NK-92 treated with Interleukin-12 subunit alpha and Interleukin-12 subunit beta, amount 100 ng/mL, for 24 hours (cell line): ENCODE measurements around the gene NDC1.
"Not testable (repeated sequence)": the region's sequence is repeated elsewhere in the genome, so short reads cannot be mapped to it uniquely, and the experiment has no call there.

Experiments
- DNase-seq: peaks from one replicate; lab custom pipeline; 2025; lab: John Stamatoyannopoulos, UW

Gene NDC1

GRCh38 chr1:53837924-53838653 lies at the start of gene NDC1:
TSS of gene NDC1 (minus strand) at chr1:53838296. CDS start at chr1:53838261, 35 bp downstream.
- peak; percentile 89 for DNase-seq

GRCh38 chr1:53883600-53883999 lies 45.5 kb upstream of the NDC1 start:
- DNase-seq, result not testable (repeated sequence)

- not testable (repeated sequence) for DNase-seq
Observed at GRCh38 chr1:53881853-53882252, 43.8 kb upstream of the NDC1 start.

GRCh38 chr1:53878492-53879105 lies 40.5 kb upstream of the NDC1 start:
- DNase-seq, result no peak

- DNase-seq, result not testable (repeated sequence)
Observed at GRCh38 chr1:53875150-53875549, 37.1 kb upstream of the NDC1 start.

GRCh38 chr1:53871773-53872484 lies 33.8 kb upstream of the NDC1 start:
- DNase-seq, result no peak

- no peak for DNase-seq
Observed at GRCh38 chr1:53871221-53871620, 33.1 kb upstream of the NDC1 start.

- DNase-seq, result no peak
Observed at GRCh38 chr1:53869454-53870117, 31.5 kb upstream of the NDC1 start.

- no peak for DNase-seq
Observed at GRCh38 chr1:53868565-53868964, 30.5 kb upstream of the NDC1 start.

GRCh38 chr1:53862507-53862906 lies 24.4 kb upstream of the NDC1 start:
- no peak for DNase-seq

- DNase-seq, result no peak
Observed at GRCh38 chr1:53860967-53861411, 22.9 kb upstream of the NDC1 start.

GRCh38 chr1:53851571-53852285 lies 13.6 kb upstream of the NDC1 start:
- DNase-seq, result no peak

- no peak for DNase-seq
Observed at GRCh38 chr1:53850082-53850673, 12.1 kb upstream of the NDC1 start.

- DNase-seq, result no peak
Observed at GRCh38 chr1:53847980-53848379, 9.9 kb upstream of the NDC1 start.

- DNase-seq, result no peak
Observed at GRCh38 chr1:53842347-53842746, 4.3 kb upstream of the NDC1 start.

GRCh38 chr1:53838654-53838974 lies 518 bp upstream of the NDC1 start:
- no peak for DNase-seq

GRCh38 chr1:53837646-53837923 lies 511 bp downstream of the NDC1 start:
- no peak for DNase-seq

GRCh38 chr1:53835491-53835890 lies 2.6 kb downstream of the NDC1 start:
- no peak for DNase-seq

- DNase-seq, result no peak
Observed at GRCh38 chr1:53834776-53835175, 3.3 kb downstream of the NDC1 start.

GRCh38 chr1:53833393-53833792 lies 4.7 kb downstream of the NDC1 start:
- DNase-seq, result no peak

- no peak for DNase-seq
Observed at GRCh38 chr1:53826367-53826766, 11.7 kb downstream of the NDC1 start.

GRCh38 chr1:53825306-53825705 lies 12.8 kb downstream of the NDC1 start:
- DNase-seq, result no peak
